Osteocyte (in vitro differentiated cells): ENCODE measurements around the gene OSTC. TPM values are rescaled to one million over a fixed set of nuclear protein-coding genes. Genes with fewer than 3 reads are reported as not detected.
A peak's percentile ranks its signal among the peaks of the same experiment; 100 is the strongest.

Experiments used
- DNase-seq: peaks from one replicate; pipeline ENCODE4 v3.0.0; 2021; ENCODE audit warnings: mixed read lengths; ENCODE audit not compliant: unreplicated experiment; ENCODE audit errors: extremely low spot score
- H3K27ac Mint-ChIP-seq: one replicate; pipeline ENCODE4 v1.8.0; 2021; ENCODE audit warnings: mild to moderate bottlenecking, mixed read lengths; ENCODE audit not compliant: unreplicated experiment
- H3K27me3 Mint-ChIP-seq: one replicate; pipeline ENCODE4 v1.8.0; 2021; ENCODE audit warnings: mixed read lengths; ENCODE audit not compliant: unreplicated experiment
- H3K36me3 Mint-ChIP-seq: one replicate; pipeline ENCODE4 v1.8.0; 2021; ENCODE audit warnings: mixed read lengths; ENCODE audit not compliant: unreplicated experiment
- H3K4me1 Mint-ChIP-seq: one replicate; pipeline ENCODE4 v1.8.0; 2021; ENCODE audit warnings: mixed read lengths; ENCODE audit not compliant: unreplicated experiment
- H3K4me3 Mint-ChIP-seq: one replicate; pipeline ENCODE4 v1.8.0; 2021; ENCODE audit warnings: mild to moderate bottlenecking, moderate library complexity, mixed read lengths; ENCODE audit not compliant: unreplicated experiment
- H3K9me3 Mint-ChIP-seq: one replicate; pipeline ENCODE4 v1.8.0; 2021; ENCODE audit warnings: mixed read lengths; ENCODE audit not compliant: unreplicated experiment
- CTCF ChIP-seq: fragments of 200-600 bp; sonication (generic); IDR thresholded peaks from 2 replicates; pipeline ENCODE4 v1.5.0; 2021; ENCODE audit warnings: antibody characterized with exemption, mild to moderate bottlenecking, moderate library complexity
- total RNA-seq: library from RNA; stranded (reverse); gene quantifications from 2 replicates; pipeline ENCODE4 v1.2.1, GENCODE V29; 2021

OSTC gene
- total RNA-seq, 1 donor from 2014 or later = 222 TPM

- Mint-ChIP-seq H3K27ac (no peak overlapping the region), H3K4me1 (no peaks in the 10 kb centered on the region), H3K27me3 (no peaks in the 10 kb centered on the region), H3K9me3 (no peaks in the 10 kb centered on the region), H3K36me3 (peaks cover 25% of the 10 kb centered on the region), H3K4me3 (no peak overlapping the region)
- no peak for TF ChIP-seq CTCF
- DNase-seq = no peak
Measured at GRCh38 chr4:108681321-108681809, 31.0 kb downstream of the OSTC start.

GRCh38 chr4:108683479-108683878, 33.1 kb downstream of the OSTC start:
- Mint-ChIP-seq H3K27me3 (no peaks in the 10 kb centered on the region), H3K9me3 (no peaks in the 10 kb centered on the region), H3K36me3 (peaks cover 13% of the 10 kb centered on the region), H3K27ac (no peak overlapping the region), H3K4me3 (no peak overlapping the region), H3K4me1 (no peaks in the 10 kb centered on the region)
- DNase-seq = no peak
- TF ChIP-seq CTCF = peak; percentile 56

GRCh38 chr4:108685036-108685686, 34.8 kb downstream of the OSTC start:
- Mint-ChIP-seq H3K9me3 (no peaks in the 10 kb centered on the region), H3K4me1 (no peaks in the 10 kb centered on the region), H3K27ac (no peak overlapping the region), H3K27me3 (no peaks in the 10 kb centered on the region), H3K4me3 (no peak overlapping the region), H3K36me3 (peaks cover 6% of the 10 kb centered on the region)
- DNase-seq = no peak
- no peak for TF ChIP-seq CTCF

GRCh38 chr4:108690738-108691137, 40.3 kb downstream of the OSTC start:
- no peaks in the 10 kb centered on the region for H3K9me3 Mint-ChIP-seq

More at GRCh38 chr4:108690738-108691137, 40.3 kb downstream of the OSTC start:
- Mint-ChIP-seq H3K27me3 (no peaks in the 10 kb centered on the region), H3K27ac (no peak overlapping the region), H3K36me3 (no peaks in the 10 kb centered on the region), H3K4me3 (no peak overlapping the region), H3K4me1 (no peaks in the 10 kb centered on the region)
- no peak for TF ChIP-seq CTCF
- no peak for DNase-seq
